ENCODE data around the gene ST8SIA4. TPM values are rescaled to one million over a fixed set of nuclear protein-coding genes. Genes with fewer than 3 reads are reported as not detected.

The ST8SIA4 gene
- total RNA-seq, 2 donors from 2014 or later, result 1.9 to 2.4 TPM

DNA sequence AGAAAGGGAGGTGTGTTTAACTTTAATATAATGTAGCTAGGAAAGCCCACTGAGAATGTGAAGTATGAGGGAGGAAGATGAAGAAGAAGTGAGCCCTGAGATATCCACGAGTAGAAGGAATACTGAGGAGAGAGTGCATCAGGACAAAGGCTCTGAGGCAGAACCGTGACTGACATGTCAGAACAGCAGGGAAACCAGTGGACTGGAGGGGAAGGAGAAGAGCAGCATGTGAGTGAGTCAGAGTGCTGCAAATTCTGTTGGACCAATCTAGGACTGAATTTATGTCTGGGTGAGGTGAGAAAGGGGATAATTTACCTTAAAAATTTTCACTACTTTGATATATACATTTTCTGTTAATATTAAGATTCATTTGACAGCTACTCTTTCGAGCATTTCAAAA is 110.3 kb downstream of the ST8SIA4 start:
- Histone ChIP-seq H3K9me3 (no peaks in the 10 kb centered on the region), H3K27ac (no peak overlapping the region), H3K36me3 (no peaks in the 10 kb centered on the region), H3K4me3 (no peak overlapping the region), H3K4me1 (no peaks in the 10 kb centered on the region), H3K27me3 (no peaks in the 10 kb centered on the region)
- no peak for TF ChIP-seq CTCF (IDR thresholded peaks at IDR 0.05)
- no peak for DNase-seq (ENCODE audit: low spot score)

GRCh38 chr5:100791391-100791790 is 111.7 kb downstream of the ST8SIA4 start:
- no peaks in the 10 kb centered on the region for H3K4me1 ChIP-seq
- H3K9me3 ChIP-seq, result no peaks in the 10 kb centered on the region
- no peak for TF ChIP-seq CTCF (IDR thresholded peaks at IDR 0.05)
- H3K27ac ChIP-seq, result no peak overlapping the region
- no peak for DNase-seq (ENCODE audit: low spot score)
- H3K27me3 ChIP-seq, result no peaks in the 10 kb centered on the region
- no peaks in the 10 kb centered on the region for H3K36me3 ChIP-seq
- H3K4me3 ChIP-seq, result no peak overlapping the region

GRCh38 chr5:100790951-100791350 is 112.1 kb downstream of the ST8SIA4 start:
- Histone ChIP-seq H3K27me3 (no peaks in the 10 kb centered on the region), H3K9me3 (no peaks in the 10 kb centered on the region), H3K4me3 (no peak overlapping the region), H3K36me3 (no peaks in the 10 kb centered on the region), H3K4me1 (no peaks in the 10 kb centered on the region), H3K27ac (no peak overlapping the region)
- no peak for DNase-seq (ENCODE audit: low spot score)
- no peak for TF ChIP-seq CTCF (IDR thresholded peaks at IDR 0.05)

- Histone ChIP-seq H3K36me3 (no peaks in the 10 kb centered on the region), H3K9me3 (no peaks in the 10 kb centered on the region), H3K27ac (no peak overlapping the region), H3K4me3 (no peak overlapping the region), H3K4me1 (no peaks in the 10 kb centered on the region), H3K27me3 (no peaks in the 10 kb centered on the region)
- DNase-seq (ENCODE audit: low spot score), result no peak
- peak in 1 of 2 donors; percentile 25 for TF ChIP-seq CTCF (IDR thresholded peaks at IDR 0.05)
Observed at GRCh38 chr5:100790170-100790665, 112.9 kb downstream of the ST8SIA4 start.

DNA sequence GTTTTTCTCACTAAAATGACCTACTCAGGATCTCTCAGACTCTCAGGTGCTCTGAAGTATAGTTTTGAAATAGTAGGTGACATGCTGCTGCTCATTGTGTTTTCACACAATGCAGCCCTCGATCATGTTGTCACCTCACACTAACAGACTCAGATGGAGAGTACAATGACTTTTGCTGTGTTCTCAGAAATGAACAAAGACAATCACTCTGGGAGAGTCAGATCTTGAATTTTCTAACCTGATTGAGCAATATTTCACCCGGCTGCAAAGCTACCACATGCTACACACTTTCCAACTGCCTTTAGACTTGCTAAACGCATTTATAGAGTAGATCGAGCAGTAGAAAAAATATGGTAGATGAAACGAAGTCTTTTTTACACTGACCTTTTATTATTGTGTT is 113.4 kb downstream of the ST8SIA4 start:
- DNase-seq (ENCODE audit: low spot score), result no peak
- Histone ChIP-seq H3K27me3 (no peaks in the 10 kb centered on the region), H3K4me3 (no peak overlapping the region), H3K9me3 (no peaks in the 10 kb centered on the region), H3K4me1 (no peaks in the 10 kb centered on the region), H3K27ac (no peak overlapping the region), H3K36me3 (no peaks in the 10 kb centered on the region)
- no peak for TF ChIP-seq CTCF (IDR thresholded peaks at IDR 0.05)

- H3K36me3 ChIP-seq, result no peaks in the 10 kb centered on the region
- no peak overlapping the region for H3K4me3 ChIP-seq
- no peaks in the 10 kb centered on the region for H3K4me1 ChIP-seq
- H3K27ac ChIP-seq, result no peak overlapping the region
- no peak for DNase-seq (ENCODE audit: low spot score)
- H3K9me3 ChIP-seq, result no peaks in the 10 kb centered on the region
- no peak for TF ChIP-seq CTCF (IDR thresholded peaks at IDR 0.05)
- no peaks in the 10 kb centered on the region for H3K27me3 ChIP-seq
Observed at GRCh38 chr5:100788417-100788816, 114.7 kb downstream of the ST8SIA4 start.
